Spleen (tissue), 11 donors: ENCODE data around the gene B4GALT2. TPM values are rescaled to one million over a fixed set of nuclear protein-coding genes. Genes with fewer than 3 reads are reported as not detected.

Experiments used
- DNase-seq: peaks from one replicate; pipeline ENCODE4 v3.0.0-alpha.2; 2020
- H3K27ac ChIP-seq, 8 donors: fragments of 200-600 bp; sonication (generic) in 7 of 8; 1 replicate in 4 of 8; 2 replicates in 4 of 8; pipeline versions ENCODE4 v1.5.0 to v1.8.0; 2016 to 2021; ENCODE audit warnings: inconsistent platforms in 4 of 8, mild to moderate bottlenecking in 4 of 8, moderate library complexity in 1 of 8
- H3K27me3 ChIP-seq, 7 donors: fragments of 200-600 bp; sonication (generic) in 6 of 7; replicated peaks in 1 of 7; 1 replicate in 4 of 7; 2 replicates in 3 of 7; pipeline versions ENCODE4 v1.5.0 to v1.8.0; 2016 to 2021; ENCODE audit warnings: inconsistent platforms in 3 of 7, mild to moderate bottlenecking in 1 of 7
- H3K36me3 ChIP-seq, 6 donors: fragments of 200-600 bp; sonication (generic) in 5 of 6; 1 replicate in 4 of 6; 2 replicates in 2 of 6; pipeline versions ENCODE4 v1.5.0 to v1.8.0; 2016 to 2021; ENCODE audit warnings: inconsistent platforms in 2 of 6
- H3K4me1 ChIP-seq, 6 donors: fragments of 200-600 bp; sonication (generic) in 5 of 6; 1 replicate in 3 of 6; 2 replicates in 3 of 6; pipeline versions ENCODE4 v1.5.0 to v1.8.0; 2016 to 2021; ENCODE audit warnings: inconsistent platforms in 3 of 6
- H3K4me3 ChIP-seq, 8 donors: fragments of 200-600 bp; sonication (generic) in 7 of 8; 1 replicate in 4 of 8; 2 replicates in 4 of 8; pipeline versions ENCODE4 v1.5.0 to v1.8.0; 2016 to 2021; ENCODE audit warnings: inconsistent platforms in 4 of 8, mild to moderate bottlenecking in 4 of 8, moderate library complexity in 2 of 8
- H3K9me3 ChIP-seq, 8 donors: fragments of 200-600 bp; sonication (generic) in 7 of 8; 1 replicate in 4 of 8; 2 replicates in 4 of 8; pipeline versions ENCODE4 v1.5.0 to v1.8.0; 2016 to 2021; ENCODE audit warnings: inconsistent platforms in 4 of 8
- CTCF ChIP-seq, 11 experiments: fragments of 200-600 bp in 7 of 11; fragments of 450-650 bp in 4 of 11; sonication (generic) in 4 of 11; IDR thresholded peaks in 8 of 11; conservative IDR thresholded peaks in 3 of 11; 1 replicate in 7 of 11; 2 replicates in 4 of 11; pipeline versions ENCODE4 v1.4.0 to v1.8.0; 2016 to 2021; ENCODE audit warnings: antibody characterized with exemption in 11 of 11, inconsistent platforms in 4 of 11, mild to moderate bottlenecking in 1 of 11
- POLR2A ChIP-seq, 3 donors: fragments of 450-650 bp; IDR thresholded peaks; one replicate each; pipeline ENCODE4 v1.5.1; 2017; ENCODE audit warnings: antibody characterized with exemption in 3 of 3, mild to moderate bottlenecking in 1 of 3
- POLR2AphosphoS5 ChIP-seq, 3 donors: sonication (generic); formaldehyde crosslinking; IDR thresholded peaks; one replicate each; pipeline ENCODE4 v1.5.1; 2017; ENCODE audit warnings: antibody characterized with exemption in 3 of 3
- WGBS, 5 donors: extraction: QIAGEN DNeasy Blood & Tissue Kit in 3 of 5; methylation state at CpG; one replicate each; pipeline versions ENCODE4 v1.1.5 to v1.1.7; 2013 to 2018; 5-methylcytosine and 5-hydroxymethylcytosine counted together
- intact Hi-C: fragments of 100-400 bp; cut with DNase I; formaldehyde crosslinking; loops from one replicate; pipeline ENCODE4 v1.15.0; 2023; ENCODE audit warnings: low total_unique reads
- polyA plus RNA-seq, 3 donors: library from polyadenylated mRNA; stranded (reverse); fragments of 200-250 nt; gene quantifications; one replicate each; pipeline ENCODE4 v1.2.1, GENCODE V29; 2013
- total RNA-seq, 7 donors: library from RNA; depleted of rRNA in 3 of 7; stranded (reverse); fragments of >200 nt in 3 of 7; fragmentation: NEBNext Ultra II Directional in 4 of 7; extraction: Animal tissue kit (Norgen Biotek cat#: 25700) in 4 of 7; gene quantifications; one replicate each; pipeline versions ENCODE4 v1.1.0 to v1.2.1, GENCODE V29; 2016 to 2021
- donor health status: healthy with polysubstance abuse.
- donor health status: DM: no; HTN: no; CAD: no; lungs with moderate emphysema.
- donor health status: DM: no; HTN: no; CAD: no.
- donor health status: Bipolar disorder and iron deficiency.
- donor health status: healthy.
- donor health status: DM: no; HTN: no; CAD: no.
- donor health status: DM: yes; HTN: yes; CAD: no.

The B4GALT2 gene
- total and polyA plus RNA-seq, 10 donors = 7.0 to 23.3 (median 12.8) TPM

GRCh38 chr1:44016041-44016889, 37.3 kb downstream of the B4GALT2 start:
- intact Hi-C loops = no loop called here

GRCh38 chr1:44016890-44017400, 37.9 kb downstream of the B4GALT2 start:
- TF ChIP-seq CTCF (IDR thresholded peaks at IDR 0.05 in 8 of 11, conservative IDR thresholded peaks at IDR 0.05 in 3 of 11) (no peak), POLR2A (IDR thresholded peaks at IDR 0.05) (no peak), POLR2AphosphoS5 (IDR thresholded peaks at IDR 0.05) (no peak)
- H3K9me3 ChIP-seq = no peaks in the 10 kb centered on the region
- H3K4me3 ChIP-seq = no peak overlapping the region
- no peaks in the 10 kb centered on the region for H3K36me3 ChIP-seq
- H3K27me3 ChIP-seq = no peaks in the 10 kb centered on the region
- DNase-seq = no peak
- no peak overlapping the region for H3K27ac ChIP-seq
- WGBS, 5 donors = 85 to 96% (median 89%) methylated on average over 20 of the region's 20 CpGs
- no peaks in the 10 kb centered on the region for H3K4me1 ChIP-seq
- intact Hi-C loops = no loop called here

More at GRCh38 chr1:44016041-44016889, 37.3 kb downstream of the B4GALT2 start:
- Histone ChIP-seq H3K4me1 (no peaks in the 10 kb centered on the region), H3K36me3 (no peaks in the 10 kb centered on the region), H3K27ac (no peak overlapping the region), H3K9me3 (no peaks in the 10 kb centered on the region), H3K4me3 (no peak overlapping the region), H3K27me3 (no peaks in the 10 kb centered on the region)
- WGBS, 5 donors = 85 to 90% (median 89%) methylated on average over 20 of the region's 20 CpGs
- TF ChIP-seq POLR2AphosphoS5 (IDR thresholded peaks at IDR 0.05) (no peak), POLR2A (IDR thresholded peaks at IDR 0.05) (no peak), CTCF (IDR thresholded peaks at IDR 0.05 in 8 of 11, conservative IDR thresholded peaks at IDR 0.05 in 3 of 11) (no peak)
- no peak for DNase-seq

GRCh38 chr1:44019466-44019948, 40.5 kb downstream of the B4GALT2 start:
- 78 to 87% (median 84%) methylated on average over 11 to 13 of the region's 13 CpGs for WGBS, 5 donors
- TF ChIP-seq POLR2AphosphoS5 (IDR thresholded peaks at IDR 0.05) (peak in 1 of 3 donors; percentile 18), CTCF (IDR thresholded peaks at IDR 0.05 in 8 of 11, conservative IDR thresholded peaks at IDR 0.05 in 3 of 11) (no peak)
- Histone ChIP-seq H3K4me3 (no peak overlapping the region), H3K36me3 (no peaks in the 10 kb centered on the region), H3K9me3 (no peaks in the 10 kb centered on the region), H3K27me3 (no peaks in the 10 kb centered on the region), H3K4me1 (peaks cover 0 to 2% (median 0%) of the 10 kb centered on the region in 6 donors), H3K27ac (no peak overlapping the region)
- intact Hi-C loops = no loop called here
- no peak for DNase-seq

- Histone ChIP-seq H3K4me1 (peaks cover 0 to 12% (median 0%) of the 10 kb centered on the region in 6 donors), H3K27me3 (no peaks in the 10 kb centered on the region), H3K36me3 (no peaks in the 10 kb centered on the region), H3K27ac (no peak overlapping the region), H3K9me3 (no peaks in the 10 kb centered on the region), H3K4me3 (no peak overlapping the region)
- WGBS, 5 donors = 79 to 91% (median 87%) methylated on average over 4 to 6 of the region's 6 CpGs
- no peak for DNase-seq
- TF ChIP-seq POLR2A (IDR thresholded peaks at IDR 0.05) = no peak
- TF ChIP-seq CTCF (IDR thresholded peaks at IDR 0.05 in 8 of 11, conservative IDR thresholded peaks at IDR 0.05 in 3 of 11) = no peak
- TF ChIP-seq POLR2AphosphoS5 (IDR thresholded peaks at IDR 0.05) = no peak
- intact Hi-C loops = no loop called here
Observed at GRCh38 chr1:44020464-44020863, 41.5 kb downstream of the B4GALT2 start.
